Pericardium fibroblast (primary cell): Measurements from ENCODE around the gene ARFIP2. TPM values are rescaled to one million over a fixed set of nuclear protein-coding genes. Genes with fewer than 3 reads are reported as not detected.

ENCODE experiments used
- total RNA-seq: library from RNA; depleted of rRNA; stranded (reverse); fragments of >200 nt; gene quantifications from 2 replicates; pipeline ENCODE4 v1.2.3, GENCODE V29; 2015

Gene ARFIP2
- total RNA-seq: 35.7 and 56.1 TPM in 2 replicates

GRCh38 chr11:6481012-6481923 lies at the start of gene ARFIP2, which contains the start of gene TIMM10B:
Gene ARFIP2 (minus strand): TSS chr11:6481331. CDS start chr11:6480421, 910 bp downstream.
Gene TIMM10B (plus strand): TSS chr11:6481501. CDS start chr11:6481517, 16 bp downstream.

GRCh38 chr11:6497069-6497839 lies 16.1 kb upstream of the ARFIP2 start, which contains the start of gene DNHD1:
Gene DNHD1 (plus strand): TSS chr11:6497280. CDS start chr11:6498216, 936 bp downstream.

GRCh38 chr11:6473451-6474412 lies 7.4 kb downstream of the ARFIP2 start, which contains the start of gene TRIM3:
Gene TRIM3 (minus strand): TSS chr11:6473941. CDS start chr11:6465695, 8,246 bp downstream.

GRCh38 chr11:6440906-6441358 lies 40.2 kb downstream of the ARFIP2 start, which contains the start of gene HPX:
Gene HPX (minus strand): TSS chr11:6440987. CDS start chr11:6440963, 24 bp downstream.

Other genes starting within 250 kb of the ARFIP2 start
- 12.1 and 13.3 TPM in 2 replicates for gene FHIP1B, start 246.7 kb downstream of the ARFIP2 start, total RNA-seq
- gene CNGA4, start 242.2 kb downstream of the ARFIP2 start, total RNA-seq: not detected in 2 replicates
- not detected in 2 replicates for gene CCKBR, start 221.5 kb downstream of the ARFIP2 start, total RNA-seq
- gene CAVIN3, start 160.8 kb downstream of the ARFIP2 start, total RNA-seq: 460 and 641 TPM in 2 replicates
- 43.7 and 67.0 TPM in 2 replicates for gene SMPD1, start 90.9 kb downstream of the ARFIP2 start, total RNA-seq
- 34.5 and 36.4 TPM in 2 replicates for gene APBB1, start 62.2 kb downstream of the ARFIP2 start, total RNA-seq
- not detected in 2 replicates for gene HPX, start 40.3 kb downstream of the ARFIP2 start, total RNA-seq
- gene TRIM3, start 7.4 kb downstream of the ARFIP2 start, total RNA-seq: 11.8 and 16.0 TPM in 2 replicates
- 26.4 and 33.3 TPM in 2 replicates for gene TIMM10B, start 170 bp upstream of the ARFIP2 start, total RNA-seq
- 1.4 and 3.0 TPM in 2 replicates for gene DNHD1, start 15.9 kb upstream of the ARFIP2 start, total RNA-seq
- 3.3 and 7.6 TPM in 2 replicates for gene RRP8, start 122.3 kb upstream of the ARFIP2 start, total RNA-seq
- gene ILK, start 122.4 kb upstream of the ARFIP2 start, total RNA-seq: 101 and 178 TPM in 2 replicates
- gene TAF10, start 130.9 kb upstream of the ARFIP2 start, total RNA-seq: 113 and 151 TPM in 2 replicates
- 40.1 and 46.0 TPM in 2 replicates for gene TPP1, start 138.1 kb upstream of the ARFIP2 start, total RNA-seq
- gene DCHS1, start 174.5 kb upstream of the ARFIP2 start, total RNA-seq: 2.3 TPM in 2 replicates
- gene MRPL17, start 202.0 kb upstream of the ARFIP2 start, total RNA-seq: 25.2 and 44.6 TPM in 2 replicates